ENCODE measurements around the gene TNFRSF1A. TPM values are rescaled to one million over a fixed set of nuclear protein-coding genes. Genes with fewer than 3 reads are reported as not detected.
A peak's percentile ranks its signal among the peaks of the same experiment; 100 is the strongest.

Gene TNFRSF1A
- total RNA-seq, 1 donor, result 174 TPM

DNA sequence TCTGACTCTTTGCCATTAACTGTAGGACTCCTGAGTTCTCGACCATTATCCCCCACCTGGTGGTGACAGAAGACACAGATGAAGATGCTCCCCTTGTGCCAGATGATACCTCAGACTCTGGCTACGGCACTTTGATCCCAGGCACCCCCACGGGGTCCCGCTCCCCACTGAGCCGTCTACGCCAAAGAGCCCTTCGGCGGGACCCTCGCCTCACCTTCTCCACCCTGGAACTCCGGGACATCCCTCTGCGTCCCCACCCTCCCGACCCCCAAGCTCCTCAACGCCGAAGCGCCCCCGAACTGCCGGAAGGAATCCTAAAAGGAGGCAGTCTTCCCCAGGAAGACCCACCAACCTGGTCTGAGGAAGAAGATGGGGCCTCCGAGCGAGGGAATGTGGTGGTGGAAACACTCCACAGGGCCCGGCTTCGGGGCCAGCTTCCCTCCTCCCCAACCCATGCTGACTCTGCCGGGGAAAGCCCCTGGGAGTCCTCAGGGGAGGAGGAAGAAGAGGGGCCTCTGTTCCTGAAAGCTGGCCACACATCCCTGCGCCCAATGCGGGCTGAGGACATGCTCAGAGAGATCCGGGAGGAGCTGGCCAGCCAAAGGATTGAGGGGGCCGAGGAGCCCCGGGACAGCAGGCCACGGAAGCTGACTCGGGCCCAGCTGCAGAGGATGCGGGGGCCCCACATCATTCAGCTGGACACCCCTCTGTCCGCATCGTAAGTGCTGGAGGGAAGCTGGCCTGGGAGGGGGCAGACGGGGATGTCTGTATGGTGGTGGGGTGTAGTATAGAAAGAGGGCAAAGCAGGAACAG lies 14.4 kb downstream of the TNFRSF1A start:
- H3K4me3 ChIP-seq (ENCODE audit: low read depth, low read length), result no peak overlapping the region
- no peak for DNase-seq (ENCODE audit: low read depth)
- TF ChIP-seq, protein P1, sequence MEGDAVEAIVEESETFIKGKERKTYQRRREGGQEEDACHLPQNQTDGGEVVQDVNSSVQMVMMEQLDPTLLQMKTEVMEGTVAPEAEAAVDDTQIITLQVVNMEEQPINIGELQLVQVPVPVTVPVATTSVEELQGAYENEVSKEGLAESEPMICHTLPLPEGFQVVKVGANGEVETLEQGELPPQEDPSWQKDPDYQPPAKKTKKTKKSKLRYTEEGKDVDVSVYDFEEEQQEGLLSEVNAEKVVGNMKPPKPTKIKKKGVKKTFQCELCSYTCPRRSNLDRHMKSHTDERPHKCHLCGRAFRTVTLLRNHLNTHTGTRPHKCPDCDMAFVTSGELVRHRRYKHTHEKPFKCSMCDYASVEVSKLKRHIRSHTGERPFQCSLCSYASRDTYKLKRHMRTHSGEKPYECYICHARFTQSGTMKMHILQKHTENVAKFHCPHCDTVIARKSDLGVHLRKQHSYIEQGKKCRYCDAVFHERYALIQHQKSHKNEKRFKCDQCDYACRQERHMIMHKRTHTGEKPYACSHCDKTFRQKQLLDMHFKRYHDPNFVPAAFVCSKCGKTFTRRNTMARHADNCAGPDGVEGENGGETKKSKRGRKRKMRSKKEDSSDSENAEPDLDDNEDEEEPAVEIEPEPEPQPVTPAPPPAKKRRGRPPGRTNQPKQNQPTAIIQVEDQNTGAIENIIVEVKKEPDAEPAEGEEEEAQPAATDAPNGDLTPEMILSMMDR (IDR thresholded peaks at IDR 0.05; ENCODE audit: insufficient read depth, low read depth, low read length), result no peak

DNA sequence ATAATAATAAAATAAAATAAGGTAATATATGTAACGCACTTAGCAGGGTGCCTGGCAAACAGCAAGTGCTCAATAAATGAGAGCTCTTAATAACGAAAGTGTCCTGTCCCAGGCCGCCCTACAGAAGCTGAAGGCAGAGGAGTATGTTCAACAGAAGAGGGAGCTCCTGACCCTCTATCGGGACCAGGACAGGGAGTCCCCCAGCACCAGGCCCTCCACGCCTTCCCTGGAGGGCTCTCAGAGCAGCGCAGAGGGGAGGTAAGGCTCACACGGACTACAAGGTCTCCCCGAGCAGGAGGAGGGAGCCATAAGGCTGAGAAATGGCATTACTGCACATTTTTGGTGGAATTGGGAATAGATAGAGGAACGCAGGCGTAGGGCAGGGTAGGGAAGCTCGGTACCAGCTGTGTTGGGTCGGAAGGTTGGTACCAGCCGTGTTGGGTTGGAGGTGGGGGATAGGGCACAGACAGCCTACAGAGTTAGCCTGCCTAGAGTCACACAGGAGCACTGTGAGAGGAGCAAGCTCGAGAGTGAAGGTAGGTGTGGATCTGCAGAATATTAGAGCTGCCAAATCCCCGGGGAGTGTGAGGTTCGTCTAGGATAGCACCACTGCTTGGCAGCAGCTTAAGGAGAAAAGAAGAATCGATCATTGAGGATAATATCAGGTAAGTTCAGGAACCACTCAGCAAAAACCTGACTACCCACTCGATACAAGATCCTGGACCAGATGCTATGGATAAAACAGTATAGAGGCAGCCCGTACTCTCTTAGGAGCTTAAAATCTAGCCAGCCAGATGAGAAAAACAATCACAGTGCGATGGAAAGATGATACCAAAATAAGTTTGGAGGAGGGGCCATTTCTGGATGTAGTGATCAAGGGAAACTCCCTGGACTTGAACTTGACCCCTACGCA lies 15.3 kb downstream of the TNFRSF1A start:
- DNase-seq (ENCODE audit: low read depth), result peak; percentile 79
- no peak overlapping the region for H3K4me3 ChIP-seq (ENCODE audit: low read depth, low read length)
- TF ChIP-seq, protein P1 (IDR thresholded peaks at IDR 0.05; ENCODE audit: insufficient read depth, low read depth, low read length), result peak; percentile 63

DNA sequence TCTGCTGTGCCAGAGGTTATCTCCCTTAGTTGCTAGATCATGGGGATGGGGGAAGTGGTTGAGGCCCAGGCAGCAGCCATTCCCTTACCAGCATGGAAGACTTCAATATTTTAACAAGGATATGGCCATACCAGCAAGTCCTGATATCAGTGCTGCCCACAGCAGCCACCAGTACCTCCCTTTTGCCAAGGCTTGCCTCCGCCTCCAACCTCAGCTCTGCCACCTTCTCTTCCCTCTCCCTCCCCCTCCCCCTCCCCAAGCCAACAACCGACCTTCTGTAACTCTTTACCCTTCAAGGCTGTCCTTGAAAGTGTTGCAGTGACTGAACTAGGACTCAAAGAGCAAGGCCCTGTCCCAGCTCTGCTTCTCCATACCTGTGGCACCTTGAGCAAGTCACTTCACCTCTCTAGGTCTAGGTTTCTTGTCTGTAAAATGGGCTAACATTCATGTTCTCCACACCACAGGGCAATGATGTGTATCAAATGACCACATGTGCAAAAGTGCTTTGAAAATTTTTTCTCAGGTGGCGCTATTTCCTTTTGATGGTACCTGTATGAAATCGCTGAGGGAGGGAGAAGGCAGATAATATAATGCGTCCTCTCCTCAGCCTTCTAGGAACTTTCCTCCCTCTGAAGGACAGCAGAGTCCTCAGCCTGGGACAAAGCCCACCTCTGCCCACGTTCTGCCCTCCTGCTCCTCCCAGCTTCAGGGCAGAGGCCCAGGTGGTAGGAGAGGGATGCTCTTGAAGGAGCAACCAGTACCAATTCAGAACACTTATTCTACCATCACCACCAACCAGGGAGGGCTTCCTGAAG lies 16.7 kb downstream of the TNFRSF1A start:
- DNase-seq (ENCODE audit: low read depth), result no peak
- H3K4me3 ChIP-seq (ENCODE audit: low read depth, low read length), result no peak overlapping the region
- TF ChIP-seq, protein P1 (IDR thresholded peaks at IDR 0.05; ENCODE audit: insufficient read depth, low read depth, low read length), result no peak

DNA sequence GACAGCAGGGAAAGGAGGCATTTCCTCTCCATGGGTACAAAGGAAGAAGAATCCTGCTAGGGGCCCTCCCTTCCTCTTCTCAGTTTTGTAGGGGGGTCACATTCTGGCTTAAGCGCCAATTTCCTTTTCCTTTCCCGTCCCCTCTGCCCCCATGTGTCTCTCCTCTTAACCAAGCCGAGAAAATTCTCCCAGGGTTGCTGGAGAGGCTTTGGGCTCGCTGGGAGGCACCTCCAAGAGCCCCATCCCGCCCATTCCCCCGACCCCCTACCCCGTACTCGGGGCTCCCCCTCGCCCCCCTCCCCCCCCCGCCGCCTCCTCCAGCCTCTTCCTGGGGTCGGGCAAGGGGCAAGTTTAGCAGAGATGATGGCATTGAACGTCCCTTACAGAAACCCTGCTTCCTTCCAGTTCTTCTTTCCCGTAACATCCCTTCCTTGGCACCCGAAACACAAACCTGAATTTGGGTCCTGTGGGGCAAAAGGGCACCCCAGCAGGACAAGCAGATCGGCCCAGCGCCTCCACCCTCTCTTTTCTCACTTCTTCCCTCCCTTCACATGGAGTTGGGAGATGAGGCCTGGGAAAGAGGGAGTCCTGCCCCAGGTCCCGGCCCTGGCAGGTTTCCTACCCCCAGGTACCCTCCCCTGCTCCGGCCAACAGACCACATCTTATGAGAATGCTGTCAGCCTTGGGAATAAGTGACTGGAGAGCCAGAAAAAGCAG lies 17.7 kb downstream of the TNFRSF1A start:
- TF ChIP-seq, protein P1 (IDR thresholded peaks at IDR 0.05; ENCODE audit: insufficient read depth, low read depth, low read length), result no peak
- no peak for DNase-seq (ENCODE audit: low read depth)
- H3K4me3 ChIP-seq (ENCODE audit: low read depth, low read length), result no peak overlapping the region

DNA sequence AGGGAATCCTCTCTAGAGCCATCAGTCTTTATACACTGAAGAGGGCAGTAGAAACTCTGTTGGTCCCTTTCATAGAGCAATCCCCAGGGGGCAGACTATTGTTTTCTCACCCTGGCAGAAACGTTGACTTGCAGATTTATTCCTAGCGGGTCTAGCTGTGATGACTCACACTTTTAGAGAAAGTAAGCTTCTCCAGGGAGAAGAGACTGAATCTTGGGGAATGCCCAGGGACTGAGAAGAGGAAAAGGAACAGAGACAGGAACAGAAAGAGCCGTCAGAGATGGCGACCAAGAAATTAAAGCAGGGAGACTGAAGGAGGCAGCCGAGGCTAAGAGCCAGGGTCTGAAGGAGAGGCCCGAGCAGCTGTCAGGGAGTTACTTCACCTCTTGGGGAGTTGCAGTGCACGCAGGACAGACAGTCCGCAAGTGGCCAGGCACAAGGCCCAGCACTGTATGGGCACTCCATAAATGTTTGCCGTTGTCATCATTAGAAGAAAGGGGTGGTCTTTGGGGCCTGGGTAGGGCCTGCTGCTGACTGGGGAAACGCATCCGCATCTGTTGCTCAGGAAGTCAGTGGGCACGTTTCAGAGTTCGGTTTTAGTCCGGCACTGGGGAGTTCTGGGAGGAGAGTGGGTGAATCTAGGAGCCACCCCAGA lies 18.4 kb downstream of the TNFRSF1A start:
- H3K4me3 ChIP-seq (ENCODE audit: low read depth, low read length), result no peak overlapping the region
- TF ChIP-seq, protein P1 (IDR thresholded peaks at IDR 0.05; ENCODE audit: insufficient read depth, low read depth, low read length), result peak; percentile 65
- peak; percentile 92 for DNase-seq (ENCODE audit: low read depth)
